ENCODE results near the gene VRK1.

The VRK1 gene

DNA sequence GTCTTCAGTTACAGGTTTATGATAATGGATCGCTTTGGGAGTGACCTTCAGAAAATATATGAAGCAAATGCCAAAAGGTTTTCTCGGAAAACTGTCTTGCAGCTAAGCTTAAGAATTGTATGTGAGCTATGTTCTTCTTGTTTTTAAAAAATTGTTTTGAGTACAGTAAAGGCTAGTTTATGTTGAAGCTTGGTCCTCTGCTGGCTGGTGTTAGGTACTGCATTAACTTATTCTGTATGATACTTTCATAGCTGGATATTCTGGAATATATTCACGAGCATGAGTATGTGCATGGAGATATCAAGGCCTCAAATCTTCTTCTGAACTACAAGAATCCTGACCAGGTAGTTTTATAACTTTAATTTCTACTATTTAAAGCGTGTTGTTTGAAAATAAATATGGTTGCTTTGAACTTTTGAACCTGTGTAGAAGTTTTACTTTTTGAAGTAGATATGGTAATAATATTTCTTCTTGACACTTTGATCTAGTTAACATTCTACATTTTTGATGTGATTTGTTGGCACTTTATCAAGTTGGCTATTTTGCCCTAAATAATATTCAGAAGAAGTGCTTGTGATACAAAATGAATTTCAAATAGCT lies 55.7 kb downstream of the VRK1 start:
- TF ChIP-seq, protein P1, sequence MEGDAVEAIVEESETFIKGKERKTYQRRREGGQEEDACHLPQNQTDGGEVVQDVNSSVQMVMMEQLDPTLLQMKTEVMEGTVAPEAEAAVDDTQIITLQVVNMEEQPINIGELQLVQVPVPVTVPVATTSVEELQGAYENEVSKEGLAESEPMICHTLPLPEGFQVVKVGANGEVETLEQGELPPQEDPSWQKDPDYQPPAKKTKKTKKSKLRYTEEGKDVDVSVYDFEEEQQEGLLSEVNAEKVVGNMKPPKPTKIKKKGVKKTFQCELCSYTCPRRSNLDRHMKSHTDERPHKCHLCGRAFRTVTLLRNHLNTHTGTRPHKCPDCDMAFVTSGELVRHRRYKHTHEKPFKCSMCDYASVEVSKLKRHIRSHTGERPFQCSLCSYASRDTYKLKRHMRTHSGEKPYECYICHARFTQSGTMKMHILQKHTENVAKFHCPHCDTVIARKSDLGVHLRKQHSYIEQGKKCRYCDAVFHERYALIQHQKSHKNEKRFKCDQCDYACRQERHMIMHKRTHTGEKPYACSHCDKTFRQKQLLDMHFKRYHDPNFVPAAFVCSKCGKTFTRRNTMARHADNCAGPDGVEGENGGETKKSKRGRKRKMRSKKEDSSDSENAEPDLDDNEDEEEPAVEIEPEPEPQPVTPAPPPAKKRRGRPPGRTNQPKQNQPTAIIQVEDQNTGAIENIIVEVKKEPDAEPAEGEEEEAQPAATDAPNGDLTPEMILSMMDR (conservative IDR thresholded peaks at IDR 0.05): peak; percentile 80
- H3K27ac ChIP-seq: no peak overlapping the region

DNA sequence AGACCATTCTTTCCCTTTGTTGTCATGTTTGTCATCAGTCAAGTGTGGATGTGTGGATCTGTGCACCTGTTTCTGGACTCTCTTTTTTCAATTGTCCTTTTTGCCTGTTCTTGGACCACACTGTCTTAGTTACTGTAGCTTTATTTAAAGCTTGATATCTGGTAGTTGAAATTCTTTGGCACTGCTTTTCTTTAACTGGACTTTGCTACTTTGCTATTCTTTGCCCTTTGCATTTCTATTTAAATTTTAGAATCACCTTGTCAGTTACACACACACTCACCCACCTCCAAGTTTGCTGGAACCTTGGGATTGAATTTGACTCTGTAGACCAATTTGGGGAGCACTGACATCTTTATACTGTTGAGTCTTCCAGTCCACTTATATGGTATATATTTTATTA lies 61.5 kb downstream of the VRK1 start:
- TF ChIP-seq, protein P1 (conservative IDR thresholded peaks at IDR 0.05): no peak
- H3K27ac ChIP-seq: no peak overlapping the region

DNA sequence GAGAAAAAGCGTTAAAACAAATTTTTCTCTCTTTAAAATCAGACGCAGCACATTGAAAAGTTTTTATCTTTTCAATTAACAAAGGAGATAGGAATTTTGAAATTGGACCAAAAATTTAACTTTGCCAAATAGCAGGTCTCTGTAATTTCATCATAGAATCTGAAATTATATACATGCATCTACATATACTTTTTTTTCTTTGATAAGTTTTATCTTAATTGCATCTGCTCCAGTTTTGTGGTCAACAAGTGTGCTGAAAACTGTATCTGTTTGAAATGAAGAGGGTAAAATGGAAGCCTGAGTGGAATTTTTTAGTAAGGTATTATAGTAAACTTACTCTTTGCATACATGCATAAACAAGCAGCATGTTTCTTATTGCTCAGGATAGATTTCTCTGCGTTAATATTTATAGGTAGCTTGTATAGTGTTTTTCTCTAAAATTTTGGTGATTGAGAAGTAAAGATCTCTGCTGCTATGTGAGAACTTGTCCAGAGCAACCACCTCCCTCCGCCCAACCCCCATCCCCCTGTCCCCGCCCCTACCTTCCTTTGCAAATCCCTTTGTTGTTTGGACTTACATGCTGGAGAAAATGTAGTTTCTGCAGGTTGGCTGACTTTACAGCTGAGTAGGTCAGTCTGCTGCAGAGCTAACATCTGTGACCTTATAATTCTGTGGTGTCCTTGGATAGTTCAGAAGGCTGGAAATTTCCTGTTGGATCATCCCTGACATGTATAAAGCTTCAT lies 64.6 kb downstream of the VRK1 start:
- TF ChIP-seq, protein P1 (conservative IDR thresholded peaks at IDR 0.05): no peak
- H3K27ac ChIP-seq: no peak overlapping the region

DNA sequence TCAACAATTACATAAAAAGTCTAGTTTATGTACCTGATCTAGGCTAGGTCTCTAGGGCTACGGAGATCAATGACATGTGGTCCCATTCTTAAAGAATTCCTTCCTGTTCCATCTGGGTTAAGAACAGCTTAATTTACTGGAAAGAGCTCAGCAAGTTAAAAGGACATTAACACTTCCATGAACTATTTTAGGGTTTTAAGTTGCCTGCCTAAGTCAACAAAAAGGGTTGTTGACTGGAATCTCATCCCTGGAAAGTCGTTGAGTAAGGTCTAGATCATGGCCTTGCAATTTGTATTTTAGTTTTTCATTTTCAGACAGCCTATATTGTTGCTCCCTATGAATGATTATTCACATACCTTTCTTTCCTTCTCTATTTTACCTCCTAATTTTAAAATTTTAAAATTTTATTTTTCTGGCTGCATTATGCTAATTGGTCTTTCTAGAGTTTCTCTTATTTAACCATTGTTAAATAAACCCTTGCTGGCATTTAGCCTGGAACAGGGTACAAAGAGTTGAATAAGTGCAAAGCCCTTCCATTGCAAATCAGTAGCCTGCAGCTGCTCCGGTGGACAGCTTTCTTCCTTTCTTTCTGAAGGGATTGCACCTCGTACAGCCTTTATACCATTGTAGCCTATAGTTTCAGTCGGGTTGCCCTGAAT lies 66.3 kb downstream of the VRK1 start:
- no peak overlapping the region for H3K27ac ChIP-seq
- TF ChIP-seq, protein P1 (conservative IDR thresholded peaks at IDR 0.05): no peak

DNA sequence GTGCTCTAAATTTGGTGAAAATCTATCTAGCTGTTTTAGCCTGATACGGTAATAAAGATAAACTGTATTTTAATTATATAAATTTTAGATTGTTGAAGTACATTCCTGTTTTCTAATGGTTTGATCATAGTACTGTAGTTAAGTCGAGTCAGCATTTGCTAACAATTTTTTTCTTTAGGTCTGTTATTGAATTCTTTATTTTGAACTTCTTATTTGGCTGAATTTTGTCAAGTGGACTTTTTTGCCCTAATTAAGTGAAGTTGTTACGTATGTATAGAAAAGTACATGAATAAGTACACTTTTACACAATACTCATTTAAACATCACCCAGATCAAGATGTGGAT lies 66.8 kb downstream of the VRK1 start:
- H3K27ac ChIP-seq: no peak overlapping the region
- TF ChIP-seq, protein P1 (conservative IDR thresholded peaks at IDR 0.05): no peak

DNA sequence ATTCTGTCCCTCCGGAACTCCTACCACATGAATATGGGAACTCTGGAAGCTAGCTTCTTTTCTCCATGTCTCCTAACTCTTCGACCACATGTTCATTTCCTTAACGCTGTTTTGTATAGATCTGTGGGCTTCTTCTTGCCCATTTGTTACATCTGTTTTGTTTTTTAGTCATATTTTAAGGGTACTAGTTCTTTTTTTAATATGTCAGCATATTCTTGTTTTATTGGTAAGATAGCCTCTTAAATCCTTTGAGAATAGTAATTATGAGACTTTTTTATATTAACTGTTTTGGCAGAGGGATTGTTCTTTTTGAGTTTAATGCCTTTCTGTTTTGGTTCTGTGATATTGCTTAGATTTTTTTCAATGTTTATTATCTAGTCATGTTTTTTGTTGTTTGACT lies 70.5 kb downstream of the VRK1 start:
- no peak overlapping the region for H3K27ac ChIP-seq
- TF ChIP-seq, protein P1 (conservative IDR thresholded peaks at IDR 0.05): no peak

DNA sequence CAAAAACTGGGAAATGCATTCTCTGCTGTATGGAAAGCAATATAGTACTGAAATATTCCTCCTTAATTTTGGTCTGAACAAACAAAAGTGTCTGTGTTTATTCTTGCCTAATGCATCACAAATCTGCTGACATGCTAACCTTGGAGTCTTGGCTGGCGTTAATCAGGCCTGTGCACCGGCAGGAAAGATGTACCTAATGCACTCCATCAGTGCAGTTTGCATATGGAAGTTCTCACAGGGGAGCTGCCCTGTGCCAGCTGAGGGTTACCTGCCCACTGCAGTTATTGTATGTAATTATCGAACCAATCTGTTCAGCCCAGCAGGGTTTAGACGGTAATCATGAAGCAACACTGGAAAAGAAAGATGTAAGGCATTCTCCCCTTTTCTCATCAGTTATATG lies 76.9 kb downstream of the VRK1 start:
- TF ChIP-seq, protein P1 (conservative IDR thresholded peaks at IDR 0.05): no peak
- no peak overlapping the region for H3K27ac ChIP-seq

Measured in VCaP (cell line).